HG03432 (cell line): ENCODE results near the gene ZNF385C.

ENCODE experiments used
- ATAC-seq: cut with Tn5 transposase; IDR thresholded peaks from one replicate; pipeline ENCODE4 v1.9.1; 2021; ENCODE audit warnings: mild to moderate bottlenecking, moderate library complexity; ENCODE audit not compliant: unreplicated experiment

Gene ZNF385C

GRCh38 chr17:42052346-42052877 lies 45.9 kb downstream of the ZNF385C start:
- no peak for ATAC-seq

GRCh38 chr17:42051645-42052044 lies 46.6 kb downstream of the ZNF385C start:
- ATAC-seq, result no peak

- no peak for ATAC-seq
These were observed 47.3 kb downstream of the ZNF385C start for GRCh38 chr17:42051013-42051400.

- peak; percentile 55 for ATAC-seq
These were observed 47.8 kb downstream of the ZNF385C start, which contains the start of gene C17orf113 for GRCh38 chr17:42050393-42051012. TSS of gene C17orf113 (minus strand) at chr17:42050601. CDS start at chr17:42043376, 7,225 bp downstream.

- no peak for ATAC-seq
These were observed 48.4 kb downstream of the ZNF385C start for GRCh38 chr17:42049834-42050392.

GRCh38 chr17:42047343-42047742 lies 50.9 kb downstream of the ZNF385C start:
- ATAC-seq, result no peak

GRCh38 chr17:42045719-42046118 lies 52.6 kb downstream of the ZNF385C start:
- ATAC-seq, result no peak

- no peak for ATAC-seq
These were observed 55.5 kb downstream of the ZNF385C start for GRCh38 chr17:42042598-42043319.

- no peak for ATAC-seq
These were observed 56.7 kb downstream of the ZNF385C start for GRCh38 chr17:42041619-42042018.

- no peak for ATAC-seq
These were observed 57.5 kb downstream of the ZNF385C start for GRCh38 chr17:42040818-42041217.

- no peak for ATAC-seq
These were observed 58.2 kb downstream of the ZNF385C start for GRCh38 chr17:42039794-42040763.

GRCh38 chr17:42038221-42038973 lies 59.9 kb downstream of the ZNF385C start:
- no peak for ATAC-seq

GRCh38 chr17:42034059-42034458 lies 64.2 kb downstream of the ZNF385C start:
- no peak for ATAC-seq

GRCh38 chr17:42031584-42031983 lies 66.7 kb downstream of the ZNF385C start:
- no peak for ATAC-seq

GRCh38 chr17:42028791-42029127 lies 69.5 kb downstream of the ZNF385C start:
- no peak for ATAC-seq

- no peak for ATAC-seq
These were observed 70.1 kb downstream of the ZNF385C start for GRCh38 chr17:42027961-42028790.

- no peak for ATAC-seq
These were observed 70.7 kb downstream of the ZNF385C start for GRCh38 chr17:42027590-42027889.

GRCh38 chr17:42026857-42027589 lies 71.2 kb downstream of the ZNF385C start:
- ATAC-seq, result no peak

GRCh38 chr17:42025936-42026335 lies 72.3 kb downstream of the ZNF385C start:
- ATAC-seq, result no peak
